H1 (cell line): ENCODE data around the gene STX2. TPM values are rescaled to one million over a fixed set of nuclear protein-coding genes. Genes with fewer than 3 reads are reported as not detected.

Source experiments
- CTCF ChIA-PET: fragments of 300-600 bp; sonication (Branson Sonifier 250); formaldehyde crosslinking; loops from one replicate; lab custom pipeline; 2021; ENCODE audit not compliant: partially characterized antibody; lab: Charles Lee
- POLR2A ChIA-PET: fragments of 300-600 bp; sonication (Branson Sonifier 250); formaldehyde crosslinking; loops from one replicate; lab custom pipeline; 2021; ENCODE audit warnings: inconsistent platforms; ENCODE audit not compliant: partially characterized antibody; lab: Charles Lee
- DNase-seq, 2 experiments: peaks; one replicate each; pipeline versions ENCODE4 v3.0.0 to v3.0.0-alpha.2; 2010 to 2022; ENCODE audit warnings: low spot score in 2 of 2, low read depth in 1 of 2, mixed read lengths in 1 of 2
- FAIRE-seq: peaks from 2 replicates; lab custom pipeline; 2011; peaks lifted over from hg19 to GRCh38; lab: Jason Lieb, UNC
- H2AFZ ChIP-seq: 2 replicates; pipeline ENCODE4 v1.8.1; 2012; ENCODE audit warnings: low read length, inconsistent platforms
- H2AK5ac ChIP-seq: 2 replicates; pipeline ENCODE4 v1.6.1; 2013; ENCODE audit warnings: low read depth, low read length
- H2BK120ac ChIP-seq: replicated peaks from 2 replicates; pipeline ENCODE3; 2013; ENCODE audit warnings: low read depth, low read length, inconsistent platforms
- H2BK12ac ChIP-seq: 2 replicates; pipeline ENCODE4 v1.6.1; 2013; ENCODE audit warnings: low read depth, low read length
- H2BK15ac ChIP-seq: 2 replicates; pipeline ENCODE4 v1.6.1; 2013; ENCODE audit warnings: low read length
- H2BK20ac ChIP-seq: 2 replicates; pipeline ENCODE4 v1.6.1; 2013; ENCODE audit warnings: low read length
- H2BK5ac ChIP-seq: 2 replicates; pipeline ENCODE4 v1.6.1; 2013; ENCODE audit warnings: low read depth, low read length
- H3K14ac ChIP-seq: 2 replicates; pipeline ENCODE4 v1.6.1; 2013; ENCODE audit warnings: inconsistent platforms; ENCODE audit not compliant: insufficient read length
- H3K18ac ChIP-seq: 2 replicates; pipeline ENCODE4 v1.6.1; 2013; ENCODE audit warnings: low read length; ENCODE audit errors: extremely low read depth
- H3K23ac ChIP-seq: 2 replicates; pipeline ENCODE4 v1.6.1; 2013; ENCODE audit warnings: inconsistent platforms; ENCODE audit not compliant: insufficient read length
- H3K23me2 ChIP-seq: 2 replicates; pipeline ENCODE4 v1.6.1; 2013; ENCODE audit warnings: low read depth, low read length
- H3K27ac ChIP-seq: 2 replicates; pipeline ENCODE4 v1.6.1; 2011; ENCODE audit warnings: low read depth, low read length, inconsistent platforms
- H3K27me3 ChIP-seq, 4 experiments: replicated peaks in 1 of 4; 1 replicate in 1 of 4; 2 replicates in 3 of 4; pipeline versions ENCODE4 v1.6.1 to v1.8.1; 2011 to 2013; ENCODE audit warnings: low read length in 3 of 4, mild to moderate bottlenecking in 3 of 4, inconsistent platforms in 2 of 4, mixed read lengths in 2 of 4, moderate library complexity in 1 of 4; ENCODE audit not compliant: control insufficient read depth in 3 of 4, insufficient read depth in 3 of 4; ENCODE audit errors: extremely low read depth in 1 of 4
- H3K36me3 ChIP-seq, 4 experiments: 2 replicates each; pipeline versions ENCODE4 v1.6.1 to v1.8.1; 2011 to 2013; ENCODE audit warnings: mild to moderate bottlenecking in 4 of 4, low read length in 3 of 4, moderate library complexity in 2 of 4, control low read depth in 1 of 4, inconsistent platforms in 1 of 4; ENCODE audit not compliant: insufficient read depth in 4 of 4, control insufficient read depth in 2 of 4
- H3K4ac ChIP-seq: replicated peaks from 2 replicates; pipeline ENCODE3; 2013; ENCODE audit warnings: low read length, low read depth, mixed read lengths, inconsistent platforms; ENCODE audit not compliant: insufficient read length
- H3K4me1 ChIP-seq, 4 experiments: replicated peaks in 1 of 4; 1 replicate in 1 of 4; 2 replicates in 3 of 4; pipeline versions ENCODE4 v1.6.1 to v1.8.1; 2011 to 2013; ENCODE audit warnings: low read length in 3 of 4, inconsistent platforms in 2 of 4, mixed read lengths in 1 of 4; ENCODE audit not compliant: insufficient read depth in 4 of 4, control insufficient read depth in 3 of 4
- H3K4me2 ChIP-seq, 2 experiments: 2 replicates each; pipeline versions ENCODE4 v1.6.1 to v1.8.1; 2011 to 2013; ENCODE audit warnings: low read depth in 2 of 2, low read length in 2 of 2, control low read depth in 1 of 2, inconsistent platforms in 1 of 2, mild to moderate bottlenecking in 1 of 2; ENCODE audit not compliant: insufficient read depth in 1 of 2
- H3K4me3 ChIP-seq, 4 experiments: fragments of 200-600, 300-600 bp in 1 of 4; sonication (generic), shearing (Covaris generic), sonication (Bioruptor Twin) in 1 of 4; 2 replicates each; pipeline versions ENCODE4 v1.5.1 to v1.8.1; 2011 to 2016; ENCODE audit warnings: low read length in 4 of 4, low read depth in 3 of 4, control low read depth in 2 of 4, inconsistent platforms in 2 of 4, mild to moderate bottlenecking in 2 of 4, mixed read lengths in 1 of 4, moderate library complexity in 1 of 4; ENCODE audit not compliant: insufficient read depth in 2 of 4; ENCODE audit errors: extremely low read depth in 1 of 4
- H3K56ac ChIP-seq: replicated peaks from 2 replicates; pipeline ENCODE3; 2013; ENCODE audit warnings: low read depth, mild to moderate bottlenecking, mixed read lengths, low read length, inconsistent platforms; ENCODE audit not compliant: insufficient read length
- H3K79me1 ChIP-seq: 2 replicates; pipeline ENCODE4 v1.6.1; 2013; ENCODE audit warnings: low read depth, low read length, control low read depth
- H3K79me2 ChIP-seq, 2 experiments: 2 replicates each; pipeline versions ENCODE4 v1.6.1 to v1.8.1; 2012 to 2013; ENCODE audit warnings: low read length in 2 of 2, mild to moderate bottlenecking in 2 of 2, inconsistent platforms in 1 of 2; ENCODE audit not compliant: insufficient read depth in 2 of 2, control insufficient read depth in 1 of 2
- H3K9ac ChIP-seq, 4 experiments: replicated peaks in 1 of 4; 1 replicate in 1 of 4; 2 replicates in 3 of 4; pipeline versions ENCODE4 v1.6.1 to v1.8.1; 2011 to 2013; ENCODE audit warnings: low read depth in 3 of 4, low read length in 3 of 4, control low read depth in 2 of 4, mild to moderate bottlenecking in 2 of 4, moderate library complexity in 2 of 4, inconsistent platforms in 1 of 4; ENCODE audit errors: extremely low read depth in 1 of 4
- H3K9me3 ChIP-seq, 2 experiments: 2 replicates each; pipeline versions ENCODE4 v1.6.1 to v1.8.1; 2012 to 2013; ENCODE audit warnings: mild to moderate bottlenecking in 2 of 2, moderate library complexity in 2 of 2, control low read depth in 1 of 2, inconsistent platforms in 1 of 2, low read depth in 1 of 2, low read length in 1 of 2, mixed read lengths in 1 of 2; ENCODE audit not compliant: insufficient read depth in 2 of 2
- H4K20me1 ChIP-seq, 2 experiments: replicated peaks in 1 of 2; 2 replicates each; pipeline versions ENCODE3 to v1.8.1; 2011 to 2013; ENCODE audit warnings: inconsistent platforms in 2 of 2, low read length in 2 of 2, mild to moderate bottlenecking in 1 of 2; ENCODE audit not compliant: insufficient read depth in 2 of 2, control insufficient read depth in 1 of 2
- H4K5ac ChIP-seq: 2 replicates; pipeline ENCODE4 v1.6.1; 2013; ENCODE audit warnings: low read length, low read depth, mixed read lengths, inconsistent platforms; ENCODE audit not compliant: insufficient read length
- H4K8ac ChIP-seq: 2 replicates; pipeline ENCODE4 v1.8.0; 2013; ENCODE audit warnings: mild to moderate bottlenecking, moderate library complexity, low read length, inconsistent platforms; ENCODE audit not compliant: insufficient read depth; ENCODE audit errors: extremely low read depth
- H4K91ac ChIP-seq: replicated peaks from 2 replicates; pipeline ENCODE3; 2013; ENCODE audit warnings: low read length, mixed read lengths, inconsistent platforms; ENCODE audit not compliant: insufficient read length
- BACH1 ChIP-seq: IDR thresholded peaks from 2 replicates; pipeline ENCODE4 v1.6.1; 2012; ENCODE audit warnings: low read length, improper control_type of control experiment
- CHD2 ChIP-seq: IDR thresholded peaks from 2 replicates; pipeline ENCODE4 v1.6.1; 2012; ENCODE audit warnings: low read length, improper control_type of control experiment
- JUND ChIP-seq: IDR thresholded peaks from 2 replicates; pipeline ENCODE4 v1.6.1; 2011; ENCODE audit warnings: mild to moderate bottlenecking, improper control_type of control experiment, low read length
- KDM1A ChIP-seq: fragments of 200-600, 300-600 bp; sonication (generic); IDR thresholded peaks from 2 replicates; pipeline ENCODE4 v1.7.1; 2016; ENCODE audit warnings: mild to moderate bottlenecking, low read length, borderline replicate concordance
- POLR2A ChIP-seq, 2 experiments: IDR thresholded peaks; 1 replicate in 1 of 2; 2 replicates in 1 of 2; pipeline ENCODE4 v1.6.1; 2011; ENCODE audit warnings: low read depth in 2 of 2, low read length in 2 of 2, mild to moderate bottlenecking in 2 of 2; ENCODE audit errors: control extremely low read depth in 1 of 2
- POU5F1 ChIP-seq: IDR thresholded peaks from 2 replicates; pipeline ENCODE4 v1.6.1; 2011; ENCODE audit warnings: low read depth, mild to moderate bottlenecking, low read length, moderate library complexity
- TAF7 ChIP-seq: optimal IDR thresholded peaks from 2 replicates; pipeline ENCODE3; 2011; ENCODE audit warnings: low read depth, mild to moderate bottlenecking, inconsistent platforms, low read length, moderate library complexity, borderline replicate concordance
- TBP ChIP-seq: IDR thresholded peaks from 2 replicates; pipeline ENCODE4 v1.6.1; 2011; ENCODE audit warnings: low read depth, low read length, improper control_type of control experiment
- USF2 ChIP-seq: IDR thresholded peaks from 2 replicates; pipeline ENCODE4 v1.6.1; 2011; ENCODE audit warnings: low read length, improper control_type of control experiment
- WGBS, 2 experiments: shearing (Covaris generic) in 1 of 2; methylation state at CpG; one replicate each; pipeline versions ENCODE4 v1.1.6 to v1.1.7; 2013 to 2015; ENCODE audit warnings: low lambda C conversion rate in 2 of 2, mixed read lengths in 2 of 2, inconsistent platforms in 1 of 2, low coverage in 1 of 2, missing lambda C conversion rate in 1 of 2; ENCODE audit not compliant: insufficient replicate concordance in 2 of 2, insufficient coverage in 1 of 2, insufficient read length in 1 of 2; ENCODE audit errors: extremely low coverage in 1 of 2, missing lambda C conversion rate in 1 of 2; 5-methylcytosine and 5-hydroxymethylcytosine counted together
- polyA plus RNA-seq, 7 experiments: library from polyadenylated mRNA; depleted of rRNA in 3 of 7; stranded (reverse) in 5 of 7; unstranded in 2 of 7; fragments of >200 nt in 5 of 7; fragments of 200-250 nt in 2 of 7; gene quantifications; 1 replicate in 5 of 7; 2 replicates in 1 of 7; 4 replicates in 1 of 7; pipeline versions ENCODE4 v1.2.1 to v1.2.3, GENCODE V29; 2011 to 2013; ENCODE audit warnings: missing spikeins in 2 of 7, mixed read lengths in 2 of 7
- total RNA-seq: library from RNA; stranded (reverse); fragmentation: NEBNext Ultra II Directional; extraction: Animal tissue kit (Norgen Biotek cat#: 25700); gene quantifications from 2 replicates; pipeline ENCODE4 v1.2.1, GENCODE V29; 2021

Gene STX2
- total and polyA plus RNA-seq, 2 of the 8 experiments (the other 6 are each of a cell fraction or from before 2014, with no cell fraction given) = 20.0 to 26.3 TPM

DNA sequence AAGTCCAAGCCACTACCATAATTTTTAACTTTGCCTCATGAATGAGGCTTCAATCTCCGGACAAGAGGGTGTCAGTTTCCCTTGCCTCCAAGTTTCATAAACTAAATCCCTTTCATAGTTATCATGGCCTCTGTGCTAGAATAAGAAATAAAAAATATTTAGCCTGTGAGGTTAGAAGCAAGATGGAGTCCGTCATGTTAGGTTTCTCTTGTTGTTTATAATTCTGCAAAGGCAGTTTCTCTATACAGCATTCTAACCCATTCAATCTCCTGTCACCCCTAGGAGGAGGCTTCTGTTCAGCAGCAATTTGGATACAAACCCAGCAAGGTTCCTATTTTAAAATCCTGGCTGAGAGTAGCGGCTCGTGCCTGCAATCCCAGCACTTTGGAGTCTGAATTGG lies 17.0 kb upstream of the STX2 start:
- no peaks in the 10 kb centered on the region for H3K79me2 ChIP-seq
- H2AFZ ChIP-seq = no peak overlapping the region
- ChIA-PET CTCF (interaction anchor here (0.6 to 4.0 kb wide), 7 partner anchors 11 to 86 kb away, joined by 3 to 33 read pairs (median 11); no protein-coding TSS in a partner anchor), POLR2A (interaction anchor here (1.3 to 8.1 kb wide), 3 partner anchors 10 to 21 kb away, joined by 3 to 86 read pairs (median 33); no protein-coding TSS in a partner anchor)
- H3K18ac ChIP-seq = no peak overlapping the region
- no peak overlapping the region for H3K14ac ChIP-seq
- no peak overlapping the region for H3K4ac ChIP-seq
- H2BK15ac ChIP-seq = no peak overlapping the region
- H4K91ac ChIP-seq = no peak overlapping the region
- H3K4me1 ChIP-seq = peaks cover 6 to 7% (median 6%) of the 10 kb centered on the region in 4 experiments; a peak in 5 of 7 replicates
- 92% methylated on average over 4 of the region's 4 CpGs; no CpG with 5 or more reads in 1 of the 2 experiments for WGBS, 2 experiments
- H3K36me3 ChIP-seq = no peaks in the 10 kb centered on the region
- no peak overlapping the region for H4K5ac ChIP-seq
- H3K27ac ChIP-seq = no peak overlapping the region
- H3K4me3 ChIP-seq = no peak overlapping the region
- H2BK20ac ChIP-seq = no peak overlapping the region
- H3K23me2 ChIP-seq = no peaks in the 10 kb centered on the region
- no peaks in the 10 kb centered on the region for H3K9me3 ChIP-seq
- no peaks in the 10 kb centered on the region for H3K27me3 ChIP-seq
- H3K79me1 ChIP-seq = no peaks in the 10 kb centered on the region
- no peak overlapping the region for H4K8ac ChIP-seq
- no peak overlapping the region for H3K56ac ChIP-seq
- FAIRE-seq = no peak
- no peak overlapping the region for H3K23ac ChIP-seq
- no peak overlapping the region for H3K9ac ChIP-seq
- no peak for TF ChIP-seq USF2
- no peak for TF ChIP-seq BACH1
- TF ChIP-seq POLR2A (IDR thresholded peaks at IDR 0.05; ENCODE audit: control extremely low read depth in 1 of 2, low read depth in 2 of 2, low read length in 2 of 2) = no peak
- TF ChIP-seq TAF7 = no peak
- TF ChIP-seq CHD2 = no peak
- TF ChIP-seq POU5F1 = no peak
- no peak for TF ChIP-seq KDM1A
- no peak for TF ChIP-seq TBP
- TF ChIP-seq JUND = no peak
- no peak for DNase-seq
- no peak overlapping the region for H2BK120ac ChIP-seq
- no peaks in the 10 kb centered on the region for H4K20me1 ChIP-seq
- H2BK5ac ChIP-seq = no peak overlapping the region
- no peak overlapping the region for H2BK12ac ChIP-seq
- H2AK5ac ChIP-seq = no peak overlapping the region
- no peak overlapping the region for H3K4me2 ChIP-seq
